Nephron (organoid): Measurements from ENCODE around the gene TEP1.
A peak's percentile ranks its signal among the peaks of the same experiment; 100 is the strongest.

Experiments used
- H3K27ac Mint-ChIP-seq, 3 experiments: 2 replicates each; pipeline ENCODE4 v1.8.0; 2020; ENCODE audit warnings: mixed read lengths in 3 of 3, mild to moderate bottlenecking in 2 of 3, moderate library complexity in 1 of 3
- H3K27me3 Mint-ChIP-seq: 2 replicates; pipeline ENCODE4 v1.8.0; 2021; ENCODE audit warnings: low read depth, mild to moderate bottlenecking, moderate library complexity, mixed read lengths
- H3K36me3 Mint-ChIP-seq: 2 replicates; pipeline ENCODE4 v1.8.0; 2020; ENCODE audit warnings: low read depth, mixed read lengths
- H3K4me1 Mint-ChIP-seq: 2 replicates; pipeline ENCODE4 v1.8.0; 2020; ENCODE audit warnings: mixed read lengths
- H3K4me3 Mint-ChIP-seq, 3 experiments: 2 replicates each; pipeline ENCODE4 v1.8.0; 2020; ENCODE audit warnings: mild to moderate bottlenecking in 3 of 3, mixed read lengths in 3 of 3, moderate library complexity in 2 of 3
- H3K9me3 Mint-ChIP-seq: 2 replicates; pipeline ENCODE4 v1.8.0; 2020; ENCODE audit warnings: mixed read lengths
- TF ChIP-seq, protein P1 (sequence below), 3 experiments: fragments of 200-600 bp; sonication (generic); IDR thresholded peaks; one replicate each; pipeline ENCODE4 v1.5.0; 2021; ENCODE audit warnings: antibody characterized with exemption in 3 of 3; ENCODE audit not compliant: unreplicated experiment in 3 of 3

TEP1 gene

DNA sequence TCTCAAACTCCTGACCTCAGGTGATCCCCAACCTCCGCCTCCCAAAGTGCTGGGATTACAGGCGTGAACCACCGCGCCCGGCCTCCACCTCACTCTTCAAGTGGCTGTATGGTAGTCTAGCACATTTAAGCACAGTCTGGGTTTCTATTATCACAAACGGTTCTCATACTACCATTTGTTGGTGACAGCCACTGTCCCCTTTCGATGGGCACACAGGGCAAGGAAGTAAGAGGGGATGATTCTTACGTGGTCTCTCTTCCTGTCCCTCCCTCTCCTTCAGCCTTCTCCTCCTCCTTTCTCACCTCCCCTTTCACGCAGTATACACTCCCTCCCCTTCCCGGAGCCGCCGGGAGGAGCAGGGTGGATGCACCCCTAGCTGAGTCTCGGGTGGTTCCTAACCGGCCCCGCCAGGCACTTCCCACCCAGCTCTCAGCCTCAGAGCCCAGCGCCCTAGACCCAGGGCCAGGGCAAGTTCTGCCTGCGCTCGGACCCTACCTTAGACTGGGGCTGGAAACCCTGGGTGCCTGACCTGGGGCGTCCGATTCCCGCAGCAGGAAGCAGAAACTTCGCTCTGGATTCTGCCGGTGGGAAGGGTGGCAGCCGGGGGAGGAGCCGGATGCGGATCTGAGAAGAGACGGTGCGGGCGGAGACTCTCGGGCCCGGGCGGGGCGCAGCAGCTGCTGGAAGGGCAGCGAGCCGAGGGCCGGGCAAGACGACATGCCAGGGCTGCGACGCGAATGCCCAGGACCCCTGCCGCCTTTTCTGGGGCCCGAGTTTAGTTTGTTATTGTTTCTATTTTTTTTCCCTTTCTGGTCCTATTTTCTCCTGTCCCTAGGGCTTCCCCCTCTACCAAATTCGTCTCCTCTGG is at the start of gene TEP1:
Gene TEP1, minus strand, starts transcription at position 626 of the 868 bp plus-strand sequence. CDS start 5,062 bp downstream, outside the sequence.
- TF ChIP-seq, protein P1, sequence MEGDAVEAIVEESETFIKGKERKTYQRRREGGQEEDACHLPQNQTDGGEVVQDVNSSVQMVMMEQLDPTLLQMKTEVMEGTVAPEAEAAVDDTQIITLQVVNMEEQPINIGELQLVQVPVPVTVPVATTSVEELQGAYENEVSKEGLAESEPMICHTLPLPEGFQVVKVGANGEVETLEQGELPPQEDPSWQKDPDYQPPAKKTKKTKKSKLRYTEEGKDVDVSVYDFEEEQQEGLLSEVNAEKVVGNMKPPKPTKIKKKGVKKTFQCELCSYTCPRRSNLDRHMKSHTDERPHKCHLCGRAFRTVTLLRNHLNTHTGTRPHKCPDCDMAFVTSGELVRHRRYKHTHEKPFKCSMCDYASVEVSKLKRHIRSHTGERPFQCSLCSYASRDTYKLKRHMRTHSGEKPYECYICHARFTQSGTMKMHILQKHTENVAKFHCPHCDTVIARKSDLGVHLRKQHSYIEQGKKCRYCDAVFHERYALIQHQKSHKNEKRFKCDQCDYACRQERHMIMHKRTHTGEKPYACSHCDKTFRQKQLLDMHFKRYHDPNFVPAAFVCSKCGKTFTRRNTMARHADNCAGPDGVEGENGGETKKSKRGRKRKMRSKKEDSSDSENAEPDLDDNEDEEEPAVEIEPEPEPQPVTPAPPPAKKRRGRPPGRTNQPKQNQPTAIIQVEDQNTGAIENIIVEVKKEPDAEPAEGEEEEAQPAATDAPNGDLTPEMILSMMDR (IDR thresholded peaks at IDR 0.05; ENCODE audit: unreplicated experiment in 3 of 3) = no peak
- H3K4me1 Mint-ChIP-seq = peaks cover 17% of the 10 kb centered on the region
- peak within 1 kb of the TSS; percentile 86 to 94 (median 93) for H3K4me3 Mint-ChIP-seq
- H3K27me3 Mint-ChIP-seq = no peaks in the 10 kb centered on the region
- no peaks in the 10 kb centered on the region for H3K9me3 Mint-ChIP-seq
- H3K36me3 Mint-ChIP-seq = no peaks in the 10 kb centered on the region
- H3K27ac Mint-ChIP-seq = peak within 1 kb of the TSS; percentile 82 to 96 (median 86)

DNA sequence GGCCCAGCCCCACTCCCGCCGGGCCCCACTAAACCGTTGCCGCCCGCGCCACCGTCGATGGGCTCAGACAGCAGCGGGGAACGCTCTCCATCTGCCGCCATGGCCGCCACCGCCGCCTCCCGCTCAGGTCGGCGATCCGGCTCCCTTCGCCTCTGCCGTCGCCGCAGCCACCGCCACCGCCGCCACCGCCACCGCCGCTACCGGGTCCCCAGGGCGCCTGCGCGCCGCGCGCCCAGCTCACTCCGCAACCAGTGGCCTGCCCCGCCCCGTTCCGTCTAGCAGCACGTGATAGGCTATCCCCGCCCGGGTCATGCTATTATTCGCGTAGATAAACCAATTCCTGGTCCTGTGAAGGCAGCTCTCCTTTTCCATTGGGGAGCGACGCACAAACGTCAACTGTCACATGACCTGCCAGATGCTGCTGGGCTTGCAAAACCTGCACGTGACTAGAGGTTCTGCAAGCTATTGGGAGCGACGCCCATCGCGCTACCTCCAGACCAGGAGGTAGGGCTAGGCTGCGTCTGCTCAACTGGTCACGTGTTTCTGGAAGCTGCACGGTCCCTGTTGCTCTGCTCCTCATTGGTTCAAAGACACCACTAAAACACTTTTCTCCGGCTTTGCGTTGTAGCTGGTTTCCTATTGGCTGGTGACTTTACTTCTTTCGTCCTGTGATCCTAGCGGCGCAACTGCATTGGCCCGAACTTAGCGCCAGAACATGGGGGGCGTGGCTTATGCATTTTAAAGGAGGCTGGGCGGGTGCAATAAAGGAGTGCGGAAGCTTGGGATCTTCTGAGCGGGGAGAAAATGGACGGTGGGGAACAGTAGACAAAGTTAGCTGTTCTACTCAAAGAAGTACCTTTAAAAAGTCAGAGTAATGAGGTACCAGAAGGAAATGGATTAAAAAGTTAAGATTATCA is 48.2 kb upstream of the TEP1 start, which contains the start of gene PIP4P1:
Gene PIP4P1, minus strand, starts transcription at position 210 of the 917 bp plus-strand sequence. Its CDS starts 109 bp downstream, at position 101.
- H3K27me3 Mint-ChIP-seq = peaks cover 4% of the 10 kb centered on the region
- peaks cover 22% of the 10 kb centered on the region for H3K36me3 Mint-ChIP-seq
- TF ChIP-seq, protein P1 (IDR thresholded peaks at IDR 0.05; ENCODE audit: unreplicated experiment in 3 of 3) = no peak
- no peaks in the 10 kb centered on the region for H3K9me3 Mint-ChIP-seq
- peak within 1 kb of the TSS; percentile 85 to 94 (median 93) for H3K4me3 Mint-ChIP-seq
- H3K27ac Mint-ChIP-seq = peak within 1 kb of the TSS; percentile 73 to 93 (median 88)
- peaks cover 18% of the 10 kb centered on the region for H3K4me1 Mint-ChIP-seq

DNA sequence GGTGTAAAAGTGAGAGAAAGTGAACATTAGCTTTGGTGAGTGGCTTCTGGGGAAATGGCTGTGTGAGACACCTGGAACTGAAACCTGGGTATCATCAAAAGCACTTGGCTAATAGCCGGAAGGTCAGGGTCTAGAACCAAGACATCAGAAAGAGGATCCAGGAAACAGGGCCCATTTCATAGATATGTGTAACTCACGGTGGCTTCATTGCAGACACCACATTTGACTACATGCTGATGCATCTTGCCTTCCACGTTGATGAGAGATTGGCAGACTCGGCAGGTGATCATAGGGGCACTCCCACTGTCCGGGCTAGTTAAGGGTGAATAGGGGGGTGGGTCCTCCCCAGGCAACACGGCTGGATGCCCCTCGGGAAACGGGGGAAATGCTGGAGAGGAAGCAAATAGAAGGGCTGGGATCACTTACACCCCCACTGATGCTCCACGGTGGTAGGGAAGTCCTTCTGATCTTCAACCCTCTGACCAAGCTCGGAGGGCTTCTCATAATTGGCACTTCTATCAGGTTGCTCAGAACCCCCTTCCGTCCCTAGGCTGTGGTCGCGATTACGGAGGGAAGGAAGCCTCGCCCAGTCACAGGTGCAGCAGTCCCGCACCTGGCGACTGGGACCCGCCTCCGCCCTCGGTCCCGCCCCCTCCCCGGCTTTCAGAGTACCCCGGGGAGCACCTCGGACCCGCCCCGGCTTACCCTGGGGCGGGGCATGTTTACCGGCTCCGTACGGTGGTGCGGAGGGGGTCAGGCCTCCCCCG is 47.3 kb upstream of the TEP1 start:
- Mint-ChIP-seq H3K9me3 (no peaks in the 10 kb centered on the region), H3K27me3 (peaks cover 4% of the 10 kb centered on the region), H3K36me3 (peaks cover 22% of the 10 kb centered on the region), H3K4me3 (peak overlapping the region; percentile 85 to 94 (median 93)), H3K27ac (peak overlapping the region; percentile 30 to 85 (median 72)), H3K4me1 (peaks cover 18% of the 10 kb centered on the region)
- TF ChIP-seq, protein P1 (IDR thresholded peaks at IDR 0.05; ENCODE audit: unreplicated experiment in 3 of 3) = no peak

GRCh38 chr14:20458031-20458789 is 44.9 kb upstream of the TEP1 start:
- Mint-ChIP-seq H3K4me1 (peaks cover 18% of the 10 kb centered on the region), H3K9me3 (no peaks in the 10 kb centered on the region), H3K4me3 (peak overlapping the region; percentile 53 to 94 (median 93)), H3K27me3 (no peaks in the 10 kb centered on the region), H3K27ac (no peak overlapping the region), H3K36me3 (peaks cover 22% of the 10 kb centered on the region)
- TF ChIP-seq, protein P1 (IDR thresholded peaks at IDR 0.05; ENCODE audit: unreplicated experiment in 3 of 3) = no peak

DNA sequence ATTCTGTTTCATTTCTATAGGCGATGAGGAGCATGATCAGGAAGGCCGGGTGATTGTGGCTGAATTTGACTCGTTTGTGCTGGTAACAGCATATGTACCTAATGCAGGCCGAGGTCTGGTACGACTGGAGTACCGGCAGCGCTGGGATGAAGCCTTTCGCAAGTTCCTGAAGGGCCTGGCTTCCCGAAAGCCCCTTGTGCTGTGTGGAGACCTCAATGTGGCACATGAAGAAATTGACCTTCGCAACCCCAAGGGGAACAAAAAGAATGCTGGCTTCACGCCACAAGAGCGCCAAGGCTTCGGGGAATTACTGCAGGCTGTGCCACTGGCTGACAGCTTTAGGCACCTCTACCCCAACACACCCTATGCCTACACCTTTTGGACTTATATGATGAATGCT is 43.7 kb upstream of the TEP1 start:
- Mint-ChIP-seq H3K36me3 (peaks cover 28% of the 10 kb centered on the region), H3K27me3 (no peaks in the 10 kb centered on the region), H3K9me3 (no peaks in the 10 kb centered on the region), H3K4me1 (peaks cover 18% of the 10 kb centered on the region), H3K4me3 (no peak overlapping the region), H3K27ac (no peak overlapping the region)
- TF ChIP-seq, protein P1 (IDR thresholded peaks at IDR 0.05; ENCODE audit: unreplicated experiment in 3 of 3) = no peak
